Ishikawa (cell line): ENCODE results near the gene FAM98C.

Experiments used
- CEBPB ChIP-seq: IDR thresholded peaks from 2 replicates; pipeline ENCODE4 v1.6.1; 2012
- EGR1 ChIP-seq: IDR thresholded peaks from 2 replicates; pipeline ENCODE4 v1.6.1; 2012
- TEAD4 ChIP-seq: IDR thresholded peaks from 2 replicates; pipeline ENCODE4 v1.6.1; 2012
- TF ChIP-seq, protein P1 (sequence below): IDR thresholded peaks from 2 replicates; pipeline ENCODE4 v1.6.1; 2012
- TF ChIP-seq, protein P2 (sequence below): IDR thresholded peaks from 2 replicates; pipeline ENCODE4 v1.6.1; 2012; ENCODE audit warnings: low read depth, mild to moderate bottlenecking

DNA sequence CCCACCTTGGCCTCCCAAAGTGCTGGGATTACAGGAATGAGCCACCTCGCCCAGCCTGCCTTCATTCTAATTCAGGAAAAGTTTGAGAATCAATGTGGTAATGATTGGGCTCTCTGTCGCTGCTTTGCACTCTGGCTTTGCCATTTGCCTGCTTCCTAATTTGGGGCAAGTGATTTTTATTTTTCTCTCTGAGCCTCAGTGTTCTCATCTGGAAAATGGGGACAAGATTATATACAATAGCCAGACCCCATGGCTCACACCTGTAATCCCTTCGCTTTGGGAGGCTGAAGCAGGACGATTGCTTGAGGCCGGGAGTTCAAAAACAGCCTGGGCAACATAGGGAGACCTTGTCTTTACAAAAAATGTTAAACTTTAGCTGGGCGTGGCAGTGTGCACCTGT is 34.4 kb downstream of the FAM98C start:
- TF ChIP-seq, protein P1, sequence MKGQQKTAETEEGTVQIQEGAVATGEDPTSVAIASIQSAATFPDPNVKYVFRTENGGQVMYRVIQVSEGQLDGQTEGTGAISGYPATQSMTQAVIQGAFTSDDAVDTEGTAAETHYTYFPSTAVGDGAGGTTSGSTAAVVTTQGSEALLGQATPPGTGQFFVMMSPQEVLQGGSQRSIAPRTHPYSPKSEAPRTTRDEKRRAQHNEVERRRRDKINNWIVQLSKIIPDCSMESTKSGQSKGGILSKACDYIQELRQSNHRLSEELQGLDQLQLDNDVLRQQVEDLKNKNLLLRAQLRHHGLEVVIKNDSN = no peak
- TF ChIP-seq, protein P2, sequence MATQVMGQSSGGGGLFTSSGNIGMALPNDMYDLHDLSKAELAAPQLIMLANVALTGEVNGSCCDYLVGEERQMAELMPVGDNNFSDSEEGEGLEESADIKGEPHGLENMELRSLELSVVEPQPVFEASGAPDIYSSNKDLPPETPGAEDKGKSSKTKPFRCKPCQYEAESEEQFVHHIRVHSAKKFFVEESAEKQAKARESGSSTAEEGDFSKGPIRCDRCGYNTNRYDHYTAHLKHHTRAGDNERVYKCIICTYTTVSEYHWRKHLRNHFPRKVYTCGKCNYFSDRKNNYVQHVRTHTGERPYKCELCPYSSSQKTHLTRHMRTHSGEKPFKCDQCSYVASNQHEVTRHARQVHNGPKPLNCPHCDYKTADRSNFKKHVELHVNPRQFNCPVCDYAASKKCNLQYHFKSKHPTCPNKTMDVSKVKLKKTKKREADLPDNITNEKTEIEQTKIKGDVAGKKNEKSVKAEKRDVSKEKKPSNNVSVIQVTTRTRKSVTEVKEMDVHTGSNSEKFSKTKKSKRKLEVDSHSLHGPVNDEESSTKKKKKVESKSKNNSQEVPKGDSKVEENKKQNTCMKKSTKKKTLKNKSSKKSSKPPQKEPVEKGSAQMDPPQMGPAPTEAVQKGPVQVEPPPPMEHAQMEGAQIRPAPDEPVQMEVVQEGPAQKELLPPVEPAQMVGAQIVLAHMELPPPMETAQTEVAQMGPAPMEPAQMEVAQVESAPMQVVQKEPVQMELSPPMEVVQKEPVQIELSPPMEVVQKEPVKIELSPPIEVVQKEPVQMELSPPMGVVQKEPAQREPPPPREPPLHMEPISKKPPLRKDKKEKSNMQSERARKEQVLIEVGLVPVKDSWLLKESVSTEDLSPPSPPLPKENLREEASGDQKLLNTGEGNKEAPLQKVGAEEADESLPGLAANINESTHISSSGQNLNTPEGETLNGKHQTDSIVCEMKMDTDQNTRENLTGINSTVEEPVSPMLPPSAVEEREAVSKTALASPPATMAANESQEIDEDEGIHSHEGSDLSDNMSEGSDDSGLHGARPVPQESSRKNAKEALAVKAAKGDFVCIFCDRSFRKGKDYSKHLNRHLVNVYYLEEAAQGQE = no peak
- no peak for TF ChIP-seq CEBPB
- no peak for TF ChIP-seq TEAD4
- no peak for TF ChIP-seq EGR1
